Ascending aorta (tissue), 2 donors: ENCODE results near the gene TRIO. TPM values are rescaled to one million over a fixed set of nuclear protein-coding genes. Genes with fewer than 3 reads are reported as not detected.
"Not testable (repeated sequence)": the region's sequence is repeated elsewhere in the genome, so short reads cannot be mapped to it uniquely, and the experiment has no call there.

Experiments used
- DNase-seq, 2 donors: peaks; one replicate each; pipeline ENCODE4 v3.0.0-alpha.2; 2019; ENCODE audit warnings: low spot score in 2 of 2
- H3K27ac ChIP-seq, 2 donors: fragments of 200-600 bp; sonication (generic); one replicate each; pipeline ENCODE4 v1.5.1; 2016 to 2017; ENCODE audit warnings: mild to moderate bottlenecking in 1 of 2
- H3K27me3 ChIP-seq: fragments of 200-600 bp; sonication (generic); one replicate; pipeline ENCODE4 v1.5.1; 2017
- H3K36me3 ChIP-seq, 2 donors: fragments of 200-600 bp; sonication (generic); one replicate each; pipeline ENCODE4 v1.5.1; 2016
- H3K4me1 ChIP-seq, 2 donors: fragments of 200-600 bp; sonication (generic); one replicate each; pipeline ENCODE4 v1.5.1; 2016 to 2017; ENCODE audit warnings: mild to moderate bottlenecking in 1 of 2
- H3K4me3 ChIP-seq, 2 donors: fragments of 200-600 bp; sonication (generic); one replicate each; pipeline ENCODE4 v1.5.1; 2016 to 2017; ENCODE audit warnings: mild to moderate bottlenecking in 1 of 2
- H3K9me3 ChIP-seq, 2 donors: fragments of 200-600 bp; sonication (generic); one replicate each; pipeline ENCODE4 v1.5.1; 2016
- intact Hi-C: fragments of 100-400 bp; cut with DNase I; formaldehyde crosslinking; loops from one replicate; pipeline ENCODE4 v1.15.1; 2023
- total RNA-seq: library from RNA; depleted of rRNA; stranded (reverse); fragments of >200 nt; gene quantifications from one replicate; pipeline ENCODE4 v1.1.0, GENCODE V29; 2016
- TF ChIP-seq, protein P1 (sequence below), 3 experiments: fragments of 200-600 bp in 2 of 3; fragments of 450-650 bp in 1 of 3; sonication (generic) in 2 of 3; IDR thresholded peaks; one replicate each; pipeline ENCODE4 v1.5.1; 2016 to 2019; ENCODE audit warnings: antibody characterized with exemption in 3 of 3, mild to moderate bottlenecking in 1 of 3, moderate library complexity in 1 of 3

Gene TRIO
- total RNA-seq, 1 donor from 2014 or later, result 262 TPM

DNA sequence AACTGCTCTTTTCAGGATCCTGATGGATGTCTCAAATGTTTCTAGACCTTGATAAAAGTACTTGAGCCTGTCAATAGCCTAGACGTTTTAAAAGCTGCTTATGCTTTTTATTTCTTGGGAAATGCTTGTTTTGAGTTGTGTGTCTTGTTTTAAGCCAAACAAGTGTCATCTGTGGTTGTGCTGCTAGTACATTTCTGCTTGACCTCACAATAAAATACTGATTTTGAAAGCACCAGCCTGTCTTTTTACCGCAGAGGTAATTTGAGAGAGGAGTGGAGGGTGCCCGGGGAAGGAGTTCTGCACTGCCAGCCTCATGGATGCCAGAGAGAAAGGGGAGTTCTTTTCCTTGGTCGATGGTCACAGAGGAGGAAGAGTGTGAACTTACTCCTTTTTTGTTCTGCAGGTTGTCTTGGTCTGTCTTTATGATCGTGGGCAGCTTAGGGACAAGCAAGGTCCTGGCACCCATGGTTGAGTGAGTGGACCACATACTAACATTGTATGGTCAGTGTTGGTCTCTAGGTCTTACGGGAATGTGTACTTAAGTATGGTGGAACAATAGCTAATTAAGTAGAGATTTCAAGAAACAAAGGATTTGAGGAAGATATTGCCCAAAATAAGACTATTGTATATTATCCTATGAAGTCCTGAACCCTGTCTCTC, 61.0 kb downstream of the TRIO start:
- Histone ChIP-seq H3K9me3 (no peaks in the 10 kb centered on the region), H3K4me1 (peaks cover 7 to 45% of the 10 kb centered on the region in 2 donors), H3K36me3 (no peaks in the 10 kb centered on the region), H3K27me3 (no peaks in the 10 kb centered on the region), H3K4me3 (no peak overlapping the region), H3K27ac (peak overlapping the region in 1 of 2 donors; percentile 37)
- no peak for DNase-seq
- TF ChIP-seq, protein P1, sequence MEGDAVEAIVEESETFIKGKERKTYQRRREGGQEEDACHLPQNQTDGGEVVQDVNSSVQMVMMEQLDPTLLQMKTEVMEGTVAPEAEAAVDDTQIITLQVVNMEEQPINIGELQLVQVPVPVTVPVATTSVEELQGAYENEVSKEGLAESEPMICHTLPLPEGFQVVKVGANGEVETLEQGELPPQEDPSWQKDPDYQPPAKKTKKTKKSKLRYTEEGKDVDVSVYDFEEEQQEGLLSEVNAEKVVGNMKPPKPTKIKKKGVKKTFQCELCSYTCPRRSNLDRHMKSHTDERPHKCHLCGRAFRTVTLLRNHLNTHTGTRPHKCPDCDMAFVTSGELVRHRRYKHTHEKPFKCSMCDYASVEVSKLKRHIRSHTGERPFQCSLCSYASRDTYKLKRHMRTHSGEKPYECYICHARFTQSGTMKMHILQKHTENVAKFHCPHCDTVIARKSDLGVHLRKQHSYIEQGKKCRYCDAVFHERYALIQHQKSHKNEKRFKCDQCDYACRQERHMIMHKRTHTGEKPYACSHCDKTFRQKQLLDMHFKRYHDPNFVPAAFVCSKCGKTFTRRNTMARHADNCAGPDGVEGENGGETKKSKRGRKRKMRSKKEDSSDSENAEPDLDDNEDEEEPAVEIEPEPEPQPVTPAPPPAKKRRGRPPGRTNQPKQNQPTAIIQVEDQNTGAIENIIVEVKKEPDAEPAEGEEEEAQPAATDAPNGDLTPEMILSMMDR (IDR thresholded peaks at IDR 0.05), result no peak
- intact Hi-C loops, result loop anchor here (2.0 kb wide), 1 partner anchor 13 kb away; no protein-coding TSS in a partner anchor

DNA sequence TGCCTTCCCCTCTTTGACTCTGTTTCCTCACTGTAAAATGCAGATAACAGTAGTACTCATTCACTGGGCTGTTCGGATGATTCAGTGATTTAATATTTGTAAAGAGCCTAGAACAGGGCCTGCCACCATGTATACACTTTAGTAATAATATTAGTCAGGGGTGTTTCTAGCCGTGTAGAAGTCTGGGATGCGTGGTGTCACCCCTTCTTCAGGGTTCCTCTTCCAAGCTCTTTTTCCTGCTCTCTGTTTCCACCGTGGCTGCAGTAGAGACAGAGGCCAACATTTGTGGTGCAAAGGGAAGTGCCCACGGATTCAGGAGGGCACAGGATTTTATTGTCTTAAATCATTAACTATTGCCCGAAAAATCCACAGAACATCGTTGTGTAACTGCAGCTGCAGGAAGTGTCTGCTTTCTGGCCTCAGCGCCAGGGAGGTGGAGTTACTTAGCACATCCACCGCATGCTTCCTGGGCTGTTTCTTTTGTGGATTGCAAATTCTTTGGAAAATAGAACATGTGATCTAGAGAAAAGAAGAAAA, 61.7 kb downstream of the TRIO start:
- intact Hi-C loops, result loop anchor here (2.0 kb wide), 1 partner anchor 14 kb away; no protein-coding TSS in a partner anchor
- peak in 1 of 2 donors; percentile 76 for DNase-seq

DNA sequence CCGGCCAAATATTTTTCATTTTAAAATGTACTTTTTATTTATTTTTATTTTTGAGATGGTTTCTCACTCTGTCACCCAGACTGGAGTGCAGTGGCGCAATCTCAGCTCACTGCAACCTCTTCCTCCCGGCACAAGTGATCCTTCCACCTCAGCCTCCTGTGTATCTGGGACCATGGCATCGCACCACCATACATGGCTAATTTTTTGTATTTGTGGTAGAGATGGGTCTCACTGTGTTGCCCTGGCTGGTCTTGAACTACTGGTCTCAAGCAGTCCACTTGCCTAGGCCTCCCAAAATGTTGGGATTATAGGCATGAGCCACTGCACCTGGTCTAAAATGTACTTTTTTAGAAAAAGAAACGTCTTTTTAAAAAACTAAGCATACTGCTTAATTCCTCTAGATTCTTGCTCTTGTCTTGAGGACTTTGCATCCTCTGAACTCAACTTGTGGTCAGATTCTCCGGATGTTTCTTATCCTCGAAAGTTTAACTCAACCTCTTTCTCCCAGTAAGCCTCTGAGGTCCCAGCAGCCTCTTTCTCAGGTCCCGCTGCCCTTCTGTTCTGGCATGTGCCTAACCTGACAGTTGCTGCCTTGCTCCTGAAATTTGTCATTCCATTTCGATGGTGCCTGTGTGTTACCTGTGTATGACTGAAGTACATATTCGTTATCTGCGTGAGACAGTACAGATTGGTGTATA, 63.0 kb downstream of the TRIO start:
- TF ChIP-seq, protein P1 (IDR thresholded peaks at IDR 0.05), result no peak
- no peaks in the 10 kb centered on the region for H3K36me3 ChIP-seq
- H3K4me3 ChIP-seq, result no peak overlapping the region
- no peaks in the 10 kb centered on the region for H3K9me3 ChIP-seq
- H3K4me1 ChIP-seq, result peaks cover 4 to 32% of the 10 kb centered on the region in 2 donors
- no peaks in the 10 kb centered on the region for H3K27me3 ChIP-seq
- intact Hi-C loops, result no loop called here
- no peak overlapping the region for H3K27ac ChIP-seq
- no peak for DNase-seq

More for the DNA sequence above, 61.7 kb downstream of the TRIO start:
- peaks cover 4 to 39% of the 10 kb centered on the region in 2 donors for H3K4me1 ChIP-seq
- no peaks in the 10 kb centered on the region for H3K36me3 ChIP-seq
- H3K27ac ChIP-seq, result peak overlapping the region; percentile 37 to 57
- TF ChIP-seq, protein P1 (IDR thresholded peaks at IDR 0.05), result no peak
- peak overlapping the region in 1 of 2 donors; percentile 16 for H3K4me3 ChIP-seq
- H3K9me3 ChIP-seq, result no peaks in the 10 kb centered on the region
- H3K27me3 ChIP-seq, result no peaks in the 10 kb centered on the region

DNA sequence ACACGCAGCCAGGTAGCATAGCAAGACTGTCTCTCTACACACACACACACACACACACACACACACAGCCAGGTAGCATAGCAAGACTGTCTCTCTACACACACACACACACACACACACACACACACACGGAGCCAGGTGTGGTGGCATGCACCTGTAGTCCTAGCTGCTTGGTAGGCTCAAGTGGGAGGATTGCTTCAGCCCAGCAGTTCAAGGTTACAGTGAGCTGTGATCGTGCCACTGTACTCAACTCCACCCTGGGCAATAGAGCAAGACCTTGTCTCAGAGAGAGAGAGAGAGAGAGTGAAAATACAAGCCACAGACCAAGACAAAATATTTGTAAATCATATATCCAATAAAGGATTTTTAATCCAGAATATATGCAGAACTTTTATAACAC, 64.3 kb downstream of the TRIO start:
- H3K27me3 ChIP-seq, intact Hi-C loops: not testable (repeated sequence)

DNA sequence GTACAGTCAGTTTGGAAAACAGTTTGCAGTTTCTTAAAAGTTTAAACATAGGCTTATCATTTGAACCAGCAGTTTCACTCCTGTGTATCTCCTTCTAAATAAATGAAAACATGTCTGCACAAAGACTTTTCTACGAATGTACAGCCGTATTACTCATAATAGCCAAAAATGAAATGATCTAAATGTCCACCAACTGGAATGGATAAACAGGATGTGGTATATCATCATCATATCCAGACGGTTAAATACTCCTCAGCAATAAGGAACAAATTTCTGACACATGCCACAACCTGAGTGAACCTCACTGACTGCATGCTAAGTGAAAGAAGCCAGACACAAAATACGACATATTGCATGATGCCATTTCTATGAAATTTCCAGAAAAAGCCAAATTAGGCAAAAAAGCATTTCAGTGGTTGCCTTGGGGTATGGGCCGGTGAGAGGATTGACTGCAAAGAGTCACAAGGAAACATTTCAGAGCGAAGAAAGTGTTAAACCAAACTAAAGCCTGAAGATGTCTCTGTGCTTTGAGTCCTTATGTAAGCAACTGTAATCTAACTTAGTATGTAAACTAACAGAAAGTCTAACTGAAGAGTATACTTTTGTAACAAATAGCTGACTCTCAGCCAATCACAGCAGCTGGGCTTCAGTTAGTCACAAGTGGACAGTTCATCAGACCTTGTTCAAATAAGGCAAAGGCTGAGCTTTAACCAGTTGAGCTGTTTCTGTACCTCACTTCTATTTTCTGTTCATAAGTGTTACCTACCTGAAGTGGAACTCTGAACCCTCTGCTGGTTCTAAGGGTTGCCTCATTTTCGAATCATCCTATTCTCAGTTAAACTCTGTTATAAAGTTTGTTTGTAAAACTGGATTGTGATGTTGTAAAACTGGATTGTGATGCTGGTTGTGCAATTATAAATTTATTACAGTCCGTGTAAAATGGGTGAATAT, 65.2 kb downstream of the TRIO start:
- Histone ChIP-seq H3K27me3 (no peaks in the 10 kb centered on the region), H3K4me3 (no peak overlapping the region), H3K36me3 (no peaks in the 10 kb centered on the region), H3K4me1 (peaks cover 4 to 42% of the 10 kb centered on the region in 2 donors), H3K9me3 (no peaks in the 10 kb centered on the region), H3K27ac (no peak overlapping the region)
- TF ChIP-seq, protein P1 (IDR thresholded peaks at IDR 0.05), result no peak
- intact Hi-C loops, result no loop called here
- DNase-seq, result no peak

More for the DNA sequence above, 64.3 kb downstream of the TRIO start:
- H3K9me3 ChIP-seq, H3K4me3 ChIP-seq, DNase-seq, H3K27ac ChIP-seq, H3K36me3 ChIP-seq: not testable (repeated sequence)
- peaks cover 4 to 41% of the 10 kb centered on the region in 2 donors for H3K4me1 ChIP-seq
